Progenitor cell of endocrine pancreas (in vitro differentiated cells): ENCODE measurements around the gene RHOT2. TPM values are rescaled to one million over a fixed set of nuclear protein-coding genes. Genes with fewer than 3 reads are reported as not detected.

Source experiments
- DNase-seq: peaks from one replicate; pipeline ENCODE4 v3.0.0; 2021; ENCODE audit warnings: low spot score; ENCODE audit not compliant: unreplicated experiment
- H3K27ac Mint-ChIP-seq: 2 replicates; pipeline ENCODE4 v1.8.0; 2021; ENCODE audit warnings: mild to moderate bottlenecking, moderate library complexity, mixed read lengths
- H3K27me3 Mint-ChIP-seq: 2 replicates; pipeline ENCODE4 v1.8.0; 2021; ENCODE audit warnings: mixed read lengths
- H3K36me3 Mint-ChIP-seq: 2 replicates; pipeline ENCODE4 v1.8.0; 2022; ENCODE audit warnings: mixed read lengths; ENCODE audit not compliant: insufficient read depth
- H3K4me1 Mint-ChIP-seq: 2 replicates; pipeline ENCODE4 v1.8.0; 2021; ENCODE audit warnings: low read depth, mixed read lengths
- H3K4me3 Mint-ChIP-seq: 2 replicates; pipeline ENCODE4 v1.8.0; 2021; ENCODE audit warnings: low read depth, mild to moderate bottlenecking, moderate library complexity, mixed read lengths
- H3K9me3 Mint-ChIP-seq: 2 replicates; pipeline ENCODE4 v1.8.0; 2021; ENCODE audit warnings: low read depth, mixed read lengths
- total RNA-seq: library from RNA; stranded (reverse); gene quantifications from 2 replicates; pipeline ENCODE4 v1.2.1, GENCODE V29; 2021
- TF ChIP-seq, protein P1 (sequence below): fragments of 200-600 bp; sonication (generic); IDR thresholded peaks from one replicate; pipeline ENCODE4 v1.5.0; 2021; ENCODE audit warnings: antibody characterized with exemption, mild to moderate bottlenecking; ENCODE audit not compliant: unreplicated experiment

RHOT2 gene
- total RNA-seq, 1 donor from 2014 or later = 153 TPM

DNA sequence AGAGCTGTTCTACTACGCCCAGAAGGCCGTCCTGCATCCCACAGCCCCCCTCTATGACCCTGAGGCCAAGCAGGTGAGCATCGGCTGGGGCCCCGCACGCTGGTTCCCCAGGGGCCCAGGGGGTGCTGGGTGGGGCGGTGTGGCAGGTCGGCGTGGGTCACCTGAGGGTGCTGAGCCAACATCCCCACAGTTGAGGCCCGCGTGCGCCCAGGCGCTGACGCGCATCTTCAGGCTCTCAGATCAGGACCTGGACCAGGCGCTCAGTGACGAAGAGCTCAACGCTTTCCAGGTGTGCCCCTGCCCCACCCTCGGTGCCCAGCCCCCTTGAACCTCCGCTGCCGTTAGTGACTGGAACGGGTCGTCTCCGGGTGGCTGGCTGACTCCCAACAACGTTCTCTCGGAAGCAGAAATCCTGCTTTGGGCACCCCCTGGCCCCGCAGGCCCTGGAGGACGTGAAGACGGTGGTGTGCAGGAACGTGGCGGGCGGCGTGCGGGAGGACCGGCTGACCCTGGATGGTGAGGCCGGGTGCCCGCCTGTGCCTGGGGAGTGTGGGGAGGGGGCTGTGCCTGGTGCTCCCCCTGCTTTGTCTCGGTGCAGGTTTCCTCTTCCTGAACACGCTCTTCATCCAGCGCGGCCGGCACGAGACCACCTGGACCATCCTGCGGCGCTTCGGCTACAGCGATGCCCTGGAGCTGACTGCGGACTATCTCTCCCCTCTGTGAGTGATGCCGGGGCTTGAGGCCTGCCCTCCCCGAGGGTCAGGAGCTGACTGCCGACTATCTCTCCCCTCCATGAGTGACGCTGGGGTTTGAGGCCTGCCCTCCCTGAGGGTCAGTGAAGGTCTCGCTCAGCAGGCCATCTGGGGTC lies 2.8 kb downstream of the RHOT2 start:
- no peak for DNase-seq
- Mint-ChIP-seq H3K27me3 (peaks cover 4% of the 10 kb centered on the region), H3K4me1 (peaks cover 2% of the 10 kb centered on the region), H3K9me3 (no peaks in the 10 kb centered on the region), H3K27ac (no peak overlapping the region), H3K36me3 (no peaks in the 10 kb centered on the region), H3K4me3 (no peak overlapping the region)
- TF ChIP-seq, protein P1, sequence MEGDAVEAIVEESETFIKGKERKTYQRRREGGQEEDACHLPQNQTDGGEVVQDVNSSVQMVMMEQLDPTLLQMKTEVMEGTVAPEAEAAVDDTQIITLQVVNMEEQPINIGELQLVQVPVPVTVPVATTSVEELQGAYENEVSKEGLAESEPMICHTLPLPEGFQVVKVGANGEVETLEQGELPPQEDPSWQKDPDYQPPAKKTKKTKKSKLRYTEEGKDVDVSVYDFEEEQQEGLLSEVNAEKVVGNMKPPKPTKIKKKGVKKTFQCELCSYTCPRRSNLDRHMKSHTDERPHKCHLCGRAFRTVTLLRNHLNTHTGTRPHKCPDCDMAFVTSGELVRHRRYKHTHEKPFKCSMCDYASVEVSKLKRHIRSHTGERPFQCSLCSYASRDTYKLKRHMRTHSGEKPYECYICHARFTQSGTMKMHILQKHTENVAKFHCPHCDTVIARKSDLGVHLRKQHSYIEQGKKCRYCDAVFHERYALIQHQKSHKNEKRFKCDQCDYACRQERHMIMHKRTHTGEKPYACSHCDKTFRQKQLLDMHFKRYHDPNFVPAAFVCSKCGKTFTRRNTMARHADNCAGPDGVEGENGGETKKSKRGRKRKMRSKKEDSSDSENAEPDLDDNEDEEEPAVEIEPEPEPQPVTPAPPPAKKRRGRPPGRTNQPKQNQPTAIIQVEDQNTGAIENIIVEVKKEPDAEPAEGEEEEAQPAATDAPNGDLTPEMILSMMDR = no peak

DNA sequence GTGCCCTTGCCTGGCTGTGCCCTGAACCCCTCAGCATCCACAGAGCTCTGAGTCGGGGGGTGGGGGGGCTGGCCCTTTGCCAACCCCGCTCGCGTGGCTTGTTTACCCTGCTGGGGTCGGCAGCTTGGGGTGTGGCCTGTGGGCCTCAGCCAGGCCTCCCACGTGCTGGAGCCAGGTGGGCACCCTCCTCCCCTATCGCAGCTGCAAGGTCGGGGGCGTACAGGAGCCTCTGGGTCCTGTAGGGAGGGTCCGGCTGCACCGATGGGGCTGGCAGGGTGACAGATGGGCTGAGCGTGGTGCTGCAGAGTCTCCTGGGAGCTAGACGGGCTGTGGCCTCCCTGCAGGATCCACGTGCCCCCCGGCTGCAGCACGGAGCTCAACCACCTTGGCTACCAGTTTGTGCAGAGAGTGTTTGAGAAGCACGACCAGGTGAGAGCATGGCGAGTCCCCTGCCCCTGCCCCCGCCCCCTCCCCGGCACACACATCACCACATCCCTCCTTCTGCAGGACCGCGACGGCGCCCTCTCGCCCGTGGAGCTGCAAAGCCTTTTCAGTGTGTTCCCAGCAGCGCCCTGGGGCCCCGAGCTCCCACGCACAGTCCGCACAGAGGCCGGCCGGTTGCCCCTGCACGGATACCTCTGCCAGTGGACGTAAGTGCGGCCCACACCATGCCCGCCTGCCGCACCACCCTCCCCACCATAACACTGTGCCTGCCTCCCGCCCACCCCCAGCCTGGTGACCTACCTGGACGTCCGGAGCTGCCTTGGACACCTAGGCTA lies 3.6 kb downstream of the RHOT2 start:
- no peaks in the 10 kb centered on the region for H3K9me3 Mint-ChIP-seq
- H3K4me1 Mint-ChIP-seq = peaks cover 2% of the 10 kb centered on the region
- TF ChIP-seq, protein P1 = no peak
- DNase-seq = no peak
- H3K36me3 Mint-ChIP-seq = no peaks in the 10 kb centered on the region
- peaks cover 4% of the 10 kb centered on the region for H3K27me3 Mint-ChIP-seq
- H3K4me3 Mint-ChIP-seq = no peak overlapping the region
- no peak overlapping the region for H3K27ac Mint-ChIP-seq

DNA sequence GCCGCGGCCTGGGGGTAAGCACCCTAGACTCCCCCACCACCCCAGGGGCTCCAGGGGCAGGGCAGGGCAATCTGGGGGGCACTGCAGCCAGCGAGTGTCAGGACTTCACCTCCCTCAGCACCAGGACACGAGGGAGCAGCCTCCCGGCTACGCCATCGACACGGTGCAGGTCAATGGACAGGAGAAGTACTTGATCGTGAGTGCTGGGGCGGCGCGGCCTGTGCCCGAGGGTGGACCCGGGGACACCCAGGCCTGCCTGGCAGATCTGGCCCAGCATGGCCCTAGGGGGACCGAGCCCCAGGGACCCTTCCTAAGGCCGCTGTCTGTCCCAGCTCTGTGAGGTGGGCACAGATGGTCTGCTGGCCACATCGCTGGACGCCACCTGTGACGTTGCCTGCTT lies 4.4 kb downstream of the RHOT2 start:
- no peaks in the 10 kb centered on the region for H3K36me3 Mint-ChIP-seq
- DNase-seq = no peak
- H3K27ac Mint-ChIP-seq = no peak overlapping the region
- H3K9me3 Mint-ChIP-seq = no peaks in the 10 kb centered on the region
- TF ChIP-seq, protein P1 = no peak
- H3K4me3 Mint-ChIP-seq = no peak overlapping the region
- peaks cover 2% of the 10 kb centered on the region for H3K4me1 Mint-ChIP-seq
- peaks cover 4% of the 10 kb centered on the region for H3K27me3 Mint-ChIP-seq

DNA sequence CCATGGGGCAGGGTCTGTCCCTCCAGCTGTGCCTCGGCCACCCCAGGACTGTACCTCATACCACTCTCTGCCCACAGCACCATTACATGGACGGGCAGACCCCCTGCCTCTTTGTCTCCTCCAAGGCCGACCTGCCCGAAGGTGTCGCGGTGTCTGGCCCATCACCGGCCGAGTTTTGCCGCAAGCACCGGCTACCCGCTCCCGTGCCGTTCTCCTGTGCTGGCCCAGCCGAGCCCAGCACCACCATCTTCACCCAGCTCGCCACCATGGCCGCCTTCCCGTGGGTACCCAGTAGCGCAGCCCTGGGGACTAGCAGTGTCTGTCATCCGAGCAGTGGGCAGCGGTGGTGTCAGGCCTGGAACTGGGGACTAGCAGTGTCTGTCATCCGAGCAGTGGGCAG lies 4.9 kb downstream of the RHOT2 start:
- Mint-ChIP-seq H3K4me3 (no peak overlapping the region), H3K9me3 (no peaks in the 10 kb centered on the region), H3K27ac (no peak overlapping the region), H3K4me1 (peaks cover 2% of the 10 kb centered on the region), H3K27me3 (peaks cover 4% of the 10 kb centered on the region), H3K36me3 (no peaks in the 10 kb centered on the region)
- TF ChIP-seq, protein P1 = no peak
- DNase-seq = no peak

DNA sequence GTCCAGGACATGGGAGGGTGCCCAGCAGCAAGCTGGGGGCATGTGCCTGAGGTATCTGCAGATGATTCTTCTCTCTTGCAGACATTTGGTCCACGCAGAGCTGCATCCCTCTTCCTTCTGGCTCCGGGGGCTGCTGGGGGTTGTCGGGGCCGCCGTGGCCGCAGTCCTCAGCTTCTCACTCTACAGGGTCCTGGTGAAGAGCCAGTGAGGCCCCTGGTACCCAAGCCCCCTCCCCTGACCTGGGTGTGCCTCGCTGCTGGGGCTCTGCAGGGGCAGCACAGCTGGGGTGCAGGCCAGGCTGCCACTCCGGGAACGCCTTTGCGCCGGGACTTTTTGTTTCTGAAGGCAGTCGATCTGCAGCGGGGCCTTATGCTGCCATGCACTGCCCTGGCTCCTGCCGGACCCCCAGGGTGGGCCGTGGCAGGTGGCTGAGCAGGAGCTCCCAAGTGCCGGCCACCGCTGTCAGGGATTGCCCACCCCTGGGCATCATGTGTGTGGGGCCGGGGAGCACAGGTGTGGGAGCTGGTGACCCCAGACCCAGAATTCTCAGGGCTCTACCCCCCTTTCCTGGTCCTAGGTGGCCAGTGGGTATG lies 5.6 kb downstream of the RHOT2 start:
- TF ChIP-seq, protein P1 = no peak
- H3K27me3 Mint-ChIP-seq = peaks cover 4% of the 10 kb centered on the region
- H3K27ac Mint-ChIP-seq = no peak overlapping the region
- no peak overlapping the region for H3K4me3 Mint-ChIP-seq
- no peak for DNase-seq
- H3K36me3 Mint-ChIP-seq = no peaks in the 10 kb centered on the region
- no peaks in the 10 kb centered on the region for H3K9me3 Mint-ChIP-seq
- peaks cover 2% of the 10 kb centered on the region for H3K4me1 Mint-ChIP-seq
